Head of caudate nucleus (tissue), 42 donors: Measurements from ENCODE around the gene HAS3.
"Not testable (repeated sequence)": the region's sequence is repeated elsewhere in the genome, so short reads cannot be mapped to it uniquely, and the experiment has no call there.

ENCODE experiments used
- DNase-seq, 42 donors: peaks; one replicate each; pipeline versions ENCODE4 v3.0.0 to v3.0.0-alpha.2; 2020 to 2021; ENCODE audit warnings: mixed read lengths in 7 of 42
- intact Hi-C: fragments of 100-400 bp; cut with DNase I; formaldehyde crosslinking; loops from one replicate; pipeline ENCODE4 v1.15.0; 2022

The HAS3 gene

DNA sequence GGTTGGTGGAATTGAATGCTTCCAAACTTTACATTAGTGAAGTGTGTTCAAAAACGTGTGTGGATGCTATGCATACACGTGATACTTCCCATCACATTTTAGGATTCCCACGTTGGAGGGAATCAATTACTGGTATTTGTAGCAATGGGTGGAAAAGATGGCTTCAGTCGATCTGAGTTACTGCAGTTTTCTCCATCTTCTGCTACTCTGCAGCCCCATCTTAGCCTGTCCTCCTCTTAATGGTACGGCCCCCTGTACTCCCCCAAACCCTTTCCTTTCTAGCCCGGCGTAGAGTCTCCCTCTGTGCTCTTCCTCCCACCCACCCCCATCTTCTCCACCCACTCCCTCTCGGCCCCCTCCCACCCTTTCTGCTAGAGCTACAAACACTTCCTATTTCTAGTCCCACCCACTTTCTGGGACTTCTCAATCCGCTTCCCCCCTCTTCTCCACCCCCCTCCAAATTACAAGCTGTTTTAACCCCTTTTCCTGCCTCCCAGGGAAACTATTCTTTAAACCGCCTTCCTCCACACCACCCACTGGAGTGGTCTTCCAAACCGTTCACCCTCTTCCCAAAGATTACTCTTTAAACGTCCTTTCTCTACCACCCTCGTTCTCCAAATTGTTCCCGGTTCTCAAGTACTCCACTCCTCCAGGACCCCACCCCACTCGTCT is 25.9 kb downstream of the HAS3 start:
- peak in 18 of 42 donors; percentile 12 to 56 (median 24) for DNase-seq
- intact Hi-C loops: loop anchor here (5.0 to 10.0 kb wide), 2 partner anchors 229 to 607 kb away; no protein-coding TSS in a partner anchor

DNA sequence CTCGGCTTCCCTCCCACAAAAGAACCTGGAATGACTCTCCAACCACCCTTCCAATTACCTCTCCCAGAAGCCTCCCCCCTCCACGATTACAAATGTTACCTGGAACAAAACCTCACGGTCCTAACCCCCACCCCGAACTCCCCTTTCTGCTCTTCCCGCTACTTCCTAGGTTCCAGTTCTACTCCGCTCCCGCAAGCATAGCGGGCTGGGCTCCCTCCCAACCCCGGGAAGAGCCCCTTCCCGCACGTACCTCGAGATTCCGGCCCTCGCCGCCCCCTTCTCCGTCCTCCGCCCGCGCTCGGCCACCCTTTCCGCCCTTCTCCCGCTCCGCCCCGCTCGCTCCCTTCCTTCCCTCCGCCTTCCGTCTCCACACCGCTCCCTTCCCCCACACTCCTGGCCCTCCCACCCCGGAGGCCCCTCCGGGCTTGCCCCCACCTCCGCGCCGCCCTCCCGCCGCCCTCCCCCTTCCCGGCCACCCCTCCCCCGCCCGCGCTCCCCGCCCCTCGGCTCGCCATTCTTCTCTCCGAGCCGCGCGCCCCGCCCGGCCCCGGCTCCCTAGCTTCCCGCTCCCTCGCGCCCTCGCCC is 26.5 kb downstream of the HAS3 start:
- intact Hi-C loops: loop anchor here (5.0 to 10.0 kb wide), 2 partner anchors 230 to 607 kb away; no protein-coding TSS in a partner anchor

DNA sequence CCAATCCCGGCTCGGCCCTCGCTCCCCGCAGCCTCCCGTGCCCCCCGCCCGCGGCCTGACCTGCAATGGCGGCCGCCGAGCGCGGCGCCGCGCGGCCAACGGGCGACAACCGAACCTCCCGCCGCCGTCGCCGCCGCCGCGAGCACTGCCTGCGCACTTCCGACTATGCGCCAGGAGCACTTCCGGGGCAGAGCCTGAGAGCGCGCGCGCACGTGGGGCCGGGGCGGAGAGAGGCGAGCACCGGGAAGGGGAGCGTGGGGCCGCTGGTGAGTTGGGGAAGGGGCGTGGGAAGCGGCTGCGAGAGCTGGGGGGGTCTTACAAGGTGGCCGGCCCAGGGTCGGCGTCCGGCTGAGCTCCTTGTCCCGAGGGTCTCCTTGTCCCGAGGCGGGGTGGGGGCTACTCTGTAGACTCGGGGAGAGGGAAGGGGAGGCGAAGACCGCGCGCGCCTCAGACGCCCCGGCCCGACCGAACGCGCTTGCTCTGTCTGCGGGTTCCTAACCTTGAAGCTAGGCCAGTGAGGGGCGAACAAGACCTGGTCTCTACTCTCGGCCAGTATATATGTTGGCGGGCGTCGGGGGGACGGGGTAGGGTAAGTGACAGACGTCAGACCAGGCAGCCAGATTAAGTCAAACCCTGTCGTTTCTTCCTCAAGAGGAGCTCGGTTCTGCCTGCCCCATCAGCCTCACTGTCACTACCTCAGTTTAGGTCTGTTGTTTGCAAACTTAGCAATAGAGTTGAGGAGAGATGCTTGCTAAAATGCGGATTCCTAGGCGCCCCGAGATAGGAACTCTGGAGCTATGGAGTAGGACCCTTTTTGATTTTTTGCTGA is 27.2 kb downstream of the HAS3 start, which contains the start of the genes CHTF8 and UTP4:
TSS of gene CHTF8 (minus strand) at position 165 of the 829 bp plus-strand sequence. CDS start 11,130 bp downstream, outside the sequence.
TSS of gene UTP4 (plus strand) at position 226 of the 829 bp plus-strand sequence. CDS start 811 bp downstream, outside the sequence.
- peak; percentile 70 to 95 (median 89) for DNase-seq
- intact Hi-C loops: loop anchor here (5.0 to 10.0 kb wide), 2 partner anchors 230 to 608 kb away; no protein-coding TSS in a partner anchor

More for the DNA sequence above, 26.5 kb downstream of the HAS3 start:
- peak in 37 of 42 donors; percentile 27 to 85 (median 58) for DNase-seq

GRCh38 chr16:69133373-69133954 is 28.0 kb downstream of the HAS3 start:
- no peak for DNase-seq
- intact Hi-C loops: loop anchor here (5.0 to 10.0 kb wide), 2 partner anchors 231 to 609 kb away; no protein-coding TSS in a partner anchor

DNA sequence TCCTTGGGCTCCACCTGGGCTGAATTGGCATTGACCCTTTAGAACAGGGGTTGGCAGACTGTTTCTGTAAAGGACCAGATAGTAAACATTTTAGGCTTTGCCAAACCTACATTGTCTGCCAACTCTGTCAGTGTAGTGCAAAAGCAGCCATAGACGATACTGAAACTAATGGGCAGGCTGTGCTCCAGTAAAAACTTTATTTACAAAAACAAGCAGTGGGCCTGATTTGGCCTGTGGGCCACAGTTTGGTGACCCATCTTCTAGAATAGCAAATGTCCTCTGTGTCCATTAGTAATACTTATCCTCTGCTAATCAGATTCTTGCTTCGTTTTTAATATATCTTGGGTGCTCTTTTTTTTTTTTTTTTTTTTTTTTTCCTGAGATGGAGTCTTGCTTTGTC is 33.2 kb downstream of the HAS3 start:
- intact Hi-C loops: loop anchor here (10.0 kb wide), 1 partner anchor 614 kb away; no protein-coding TSS in a partner anchor
- DNase-seq: no peak

DNA sequence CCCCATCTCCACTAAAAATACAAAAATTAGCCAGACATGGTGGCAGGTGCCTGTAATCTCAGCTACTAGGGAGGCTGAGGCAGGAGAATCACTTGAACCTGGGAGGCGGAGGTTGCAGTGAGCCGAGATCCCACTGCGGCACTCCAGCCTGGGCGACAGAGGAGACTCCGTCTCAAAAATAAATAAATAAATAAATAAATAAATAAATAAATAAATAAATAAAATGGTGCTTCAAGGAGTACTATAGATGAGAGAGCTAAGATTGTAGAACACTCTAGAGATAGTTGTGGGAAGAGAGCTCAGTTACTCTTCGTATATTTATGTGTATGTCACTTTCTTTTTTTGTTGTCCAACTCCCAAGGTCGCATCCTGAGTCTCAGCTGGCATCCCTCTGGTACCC is 34.0 kb downstream of the HAS3 start:
- intact Hi-C loops: loop anchor here (10.0 kb wide), 1 partner anchor 615 kb away; no protein-coding TSS in a partner anchor
- not testable (repeated sequence) for DNase-seq

DNA sequence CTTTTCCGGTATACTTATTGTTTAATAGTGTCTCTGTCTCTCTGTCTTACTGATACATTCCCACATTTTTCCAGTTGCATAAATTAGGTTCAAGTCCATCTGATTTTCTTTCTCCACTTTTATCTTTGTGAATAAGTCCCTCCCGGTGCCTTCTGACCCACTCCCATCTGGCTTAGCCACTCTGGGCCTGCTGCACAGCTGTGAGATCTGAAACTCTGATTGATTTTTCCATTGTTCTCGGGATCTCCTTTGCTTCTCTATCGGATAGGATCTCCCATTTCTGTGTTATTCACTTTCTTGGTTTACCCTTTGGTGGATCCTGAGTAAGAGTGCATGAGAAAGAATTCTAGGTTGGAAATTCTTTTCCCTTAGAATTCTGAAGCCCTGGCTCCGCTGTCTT is 35.6 kb downstream of the HAS3 start:
- intact Hi-C loops: no loop called here
- no peak for DNase-seq

DNA sequence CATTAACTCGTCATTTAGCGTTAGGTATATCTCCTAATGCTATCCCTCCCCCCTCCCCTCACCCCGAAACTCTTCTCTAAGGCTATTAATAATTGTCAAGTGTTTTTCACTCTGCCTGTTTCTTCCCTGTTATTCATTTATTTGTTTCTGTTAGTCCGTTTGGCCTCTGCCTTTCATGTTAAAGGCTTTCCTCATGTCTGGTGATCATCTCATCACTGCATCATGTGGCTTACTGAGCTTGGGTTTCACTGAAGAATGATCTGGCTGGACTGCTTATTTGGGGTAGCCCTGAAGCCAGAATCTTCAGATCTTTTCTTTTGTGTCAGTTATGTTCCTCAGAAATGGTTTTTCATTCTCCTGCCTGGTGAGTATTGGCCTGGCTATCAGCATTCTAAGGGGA is 36.5 kb downstream of the HAS3 start:
- intact Hi-C loops: no loop called here
- DNase-seq: no peak

GRCh38 chr16:69143116-69143515 is 37.7 kb downstream of the HAS3 start:
- DNase-seq: no peak
- intact Hi-C loops: no loop called here

DNA sequence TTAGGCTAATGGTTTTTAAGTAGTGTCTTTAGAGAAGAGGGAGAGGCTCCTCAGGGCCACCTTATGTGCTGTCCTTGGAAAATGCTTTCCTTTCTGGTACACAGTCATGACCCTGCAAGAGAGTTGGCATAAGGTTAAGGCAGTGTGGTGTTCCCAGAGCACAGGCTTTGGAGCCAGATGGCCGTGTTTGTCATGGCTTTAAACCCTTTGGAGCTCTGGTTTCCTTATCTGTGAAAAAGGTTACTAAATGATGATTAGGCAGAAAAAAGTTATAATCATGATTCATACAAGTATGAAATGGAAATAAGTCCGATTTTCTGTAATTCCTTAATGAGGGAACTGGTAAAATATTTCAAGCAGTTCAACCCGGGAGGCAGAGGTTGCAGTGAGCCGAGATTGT is 40.2 kb downstream of the HAS3 start:
- no peak for DNase-seq
- intact Hi-C loops: no loop called here

GRCh38 chr16:69149621-69150020 is 44.2 kb downstream of the HAS3 start:
- intact Hi-C loops: loop anchor here (10.0 kb wide), 1 partner anchor 135 kb away; no protein-coding TSS in a partner anchor
- not testable (repeated sequence) for DNase-seq

- intact Hi-C loops: loop anchor here (10.0 kb wide), 1 partner anchor 134 kb away; no protein-coding TSS in a partner anchor
- peak in 37 of 42 donors; percentile 13 to 88 (median 61) for DNase-seq
These were observed 44.9 kb downstream of the HAS3 start for GRCh38 chr16:69150146-69150865.

DNA sequence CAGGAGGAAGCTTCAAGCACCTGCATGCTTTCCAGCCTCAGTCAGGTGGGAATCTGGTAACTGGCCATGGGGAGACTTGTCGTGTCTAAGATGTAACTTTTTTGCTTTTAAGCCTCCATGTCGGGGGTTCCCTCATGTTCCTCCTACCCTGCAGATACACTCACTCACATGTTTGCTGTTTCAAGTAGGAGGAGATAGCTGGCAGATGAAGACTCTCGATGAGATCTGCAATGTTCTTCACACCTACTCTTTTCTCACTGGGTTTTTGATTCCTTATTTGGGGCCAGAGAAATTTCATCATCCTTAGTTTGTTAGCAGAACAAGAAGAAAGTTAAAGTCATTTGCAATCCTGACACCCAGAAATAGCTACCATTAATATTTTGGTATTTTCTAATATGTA is 51.7 kb downstream of the HAS3 start:
- peak in 14 of 42 donors; percentile 14 to 72 (median 38) for DNase-seq
- intact Hi-C loops: loop anchor here (10.0 kb wide), 1 partner anchor 128 kb away; no protein-coding TSS in a partner anchor

DNA sequence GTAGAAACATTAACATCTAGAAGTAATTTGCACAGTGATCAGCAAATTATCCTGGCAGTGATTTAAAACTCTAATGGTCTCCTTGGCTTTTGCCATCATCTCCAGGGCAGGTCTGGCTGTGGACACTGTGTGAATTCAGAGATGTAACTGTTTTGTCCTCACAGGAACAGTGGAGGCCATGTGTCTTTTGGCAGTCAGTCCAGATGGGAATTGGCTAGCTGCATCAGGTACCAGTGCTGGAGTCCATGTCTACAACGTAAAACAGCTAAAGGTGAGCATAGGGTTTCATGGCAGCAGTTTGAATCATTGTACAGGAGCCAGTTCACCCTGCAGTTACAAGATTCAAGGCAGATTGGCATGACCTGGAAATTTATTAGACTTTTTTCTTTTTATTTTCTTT is 54.7 kb downstream of the HAS3 start:
- DNase-seq: peak in 1 of 42 donors; percentile 7
- intact Hi-C loops: no loop called here

DNA sequence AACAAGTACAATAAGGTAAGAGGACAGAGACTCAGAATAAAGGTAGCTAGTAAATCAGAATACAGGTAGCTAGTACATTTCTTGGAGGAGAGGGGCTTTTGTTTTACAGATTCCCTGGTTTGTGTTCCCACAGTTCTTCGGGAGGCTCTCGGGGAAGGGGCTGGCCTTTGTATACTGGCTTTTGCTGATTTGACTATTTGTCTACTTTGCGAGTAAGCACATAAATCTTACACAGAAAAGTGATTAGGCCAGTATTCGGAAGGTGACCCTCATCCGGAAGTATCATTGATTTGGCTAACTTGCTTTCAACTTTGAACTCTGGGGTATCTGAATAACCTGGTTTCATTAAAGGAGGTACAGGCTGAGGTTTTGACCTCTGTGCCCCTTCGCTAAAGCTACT is 60.1 kb downstream of the HAS3 start:
- no peak for DNase-seq
- intact Hi-C loops: no loop called here

GRCh38 chr16:69166221-69166833 is 60.9 kb downstream of the HAS3 start:
- intact Hi-C loops: no loop called here
- peak in 33 of 42 donors; percentile 18 to 75 (median 48) for DNase-seq
